Small intestine (tissue), 7 donors: ENCODE results near the gene CAMK2D. TPM values are rescaled to one million over a fixed set of nuclear protein-coding genes. Genes with fewer than 3 reads are reported as not detected.
A peak's percentile ranks its signal among the peaks of the same experiment; 100 is the strongest.

ENCODE experiments used
- DNase-seq, 2 donors: peaks; one replicate each; pipeline versions ENCODE4 v3.0.0 to v3.0.0-alpha.2; 2013
- FAIRE-seq: peaks from 2 replicates; lab custom pipeline; 2012; peaks lifted over from hg19 to GRCh38; lab: Jason Lieb, UNC
- H3K27ac ChIP-seq, 3 donors: one replicate each; pipeline ENCODE4 v1.5.1; 2013; ENCODE audit warnings: low read length in 2 of 3, mild to moderate bottlenecking in 2 of 3, control low read depth in 1 of 3, inconsistent platforms in 1 of 3, low read depth in 1 of 3, moderate library complexity in 1 of 3
- H3K27me3 ChIP-seq, 3 donors: one replicate each; pipeline ENCODE4 v1.6.1; 2013; ENCODE audit warnings: low read length in 3 of 3, inconsistent platforms in 1 of 3; ENCODE audit not compliant: control insufficient read depth in 3 of 3, insufficient read depth in 3 of 3
- H3K36me3 ChIP-seq, 3 donors: one replicate each; pipeline ENCODE4 v1.6.1; 2013; ENCODE audit warnings: low read length in 3 of 3, inconsistent platforms in 1 of 3, low read depth in 1 of 3, mild to moderate bottlenecking in 1 of 3, moderate library complexity in 1 of 3; ENCODE audit not compliant: control insufficient read depth in 3 of 3, insufficient read depth in 2 of 3
- H3K4me1 ChIP-seq, 3 donors: one replicate each; pipeline ENCODE4 v1.6.1; 2013; ENCODE audit warnings: low read length in 2 of 3, inconsistent platforms in 1 of 3, low read depth in 1 of 3, mild to moderate bottlenecking in 1 of 3, moderate library complexity in 1 of 3; ENCODE audit not compliant: control insufficient read depth in 3 of 3, insufficient read depth in 2 of 3
- H3K4me3 ChIP-seq, 3 donors: one replicate each; pipeline ENCODE4 v1.5.1; 2013; ENCODE audit warnings: low read length in 3 of 3, control low read depth in 1 of 3, inconsistent platforms in 1 of 3, low read depth in 1 of 3, mild to moderate bottlenecking in 1 of 3, moderate library complexity in 1 of 3
- H3K9me3 ChIP-seq, 2 donors: one replicate each; pipeline ENCODE4 v1.6.1; 2013; ENCODE audit warnings: low read depth in 1 of 2, low read length in 1 of 2; ENCODE audit not compliant: control insufficient read depth in 2 of 2, insufficient read depth in 1 of 2
- WGBS, 3 donors: extraction: QIAGEN DNeasy Blood & Tissue Kit; methylation state at CpG; one replicate each; pipeline ENCODE4 v1.1.7; 2013; 5-methylcytosine and 5-hydroxymethylcytosine counted together
- polyA plus RNA-seq, 4 donors: library from polyadenylated mRNA; stranded (reverse) in 3 of 4; unstranded in 1 of 4; fragments of 200-250 nt in 3 of 4; fragments of 120-200 nt in 1 of 4; gene quantifications; one replicate each; pipeline versions ENCODE4 v1.2.1 to v1.2.3, GENCODE V29; 2013
- donor health status: healthy with polysubstance abuse.
- donor health status: control.
- donor health status: control.
- donor health status: Bipolar disorder and iron deficiency.
- donor health status: healthy.

The CAMK2D gene
- polyA plus RNA-seq, 4 donors = 21.1 to 81.1 (median 24.0) TPM

GRCh38 chr4:113616443-113616842, 145.1 kb downstream of the CAMK2D start:
- peaks cover 0 to 1% (median 0%) of the 10 kb centered on the region in 3 donors for H3K4me1 ChIP-seq
- no peaks in the 10 kb centered on the region for H3K27me3 ChIP-seq
- FAIRE-seq (peak; percentile 92), DNase-seq (peak in 1 of 2 donors; percentile 22)
- H3K27ac ChIP-seq = no peak overlapping the region
- H3K4me3 ChIP-seq = no peak overlapping the region
- H3K9me3 ChIP-seq = no peaks in the 10 kb centered on the region
- peaks cover 0 to 3% (median 0%) of the 10 kb centered on the region in 3 donors for H3K36me3 ChIP-seq
- 41 to 69% (median 67%) methylated on average over 1 of the region's 1 CpG for WGBS, 3 donors

DNA sequence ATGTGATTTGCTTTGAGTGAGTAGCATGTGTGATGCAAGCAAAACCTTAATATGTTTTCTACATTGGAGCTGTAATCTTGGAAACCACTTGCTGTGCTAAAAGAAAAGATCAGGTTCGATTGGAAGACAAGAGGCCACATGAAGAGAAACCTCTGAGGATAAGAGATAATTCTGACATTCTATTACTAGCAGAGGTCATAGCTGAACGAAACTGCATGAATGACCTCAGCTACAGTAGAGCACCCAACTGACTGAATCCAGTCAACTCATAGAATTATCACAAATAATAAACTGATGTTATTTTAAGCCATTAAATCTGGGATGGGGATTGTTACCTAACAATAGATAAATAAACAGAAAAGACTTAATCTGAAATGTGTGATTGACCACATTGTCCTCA, 147.1 kb downstream of the CAMK2D start:
- no peaks in the 10 kb centered on the region for H3K27me3 ChIP-seq
- H3K4me1 ChIP-seq = peaks cover 0 to 1% (median 0%) of the 10 kb centered on the region in 3 donors
- peaks cover 0 to 4% (median 2%) of the 10 kb centered on the region in 3 donors for H3K36me3 ChIP-seq
- FAIRE-seq = no peak
- WGBS, 3 donors = 84 to 87% (median 86%) methylated on average over 2 of the region's 2 CpGs
- H3K27ac ChIP-seq = no peak overlapping the region
- H3K4me3 ChIP-seq = no peak overlapping the region
- no peaks in the 10 kb centered on the region for H3K9me3 ChIP-seq
- no peak for DNase-seq

- Histone ChIP-seq H3K4me1 (peaks cover 0 to 1% (median 0%) of the 10 kb centered on the region in 3 donors), H3K27me3 (no peaks in the 10 kb centered on the region), H3K27ac (no peak overlapping the region), H3K36me3 (peaks cover 0 to 4% (median 2%) of the 10 kb centered on the region in 3 donors), H3K9me3 (no peaks in the 10 kb centered on the region), H3K4me3 (no peak overlapping the region)
- FAIRE-seq (no peak), DNase-seq (no peak)
- WGBS, 3 donors = 98 to 100% (median 99%) methylated on average over 4 of the region's 4 CpGs
Observed at GRCh38 chr4:113613503-113613902, 148.0 kb downstream of the CAMK2D start.

GRCh38 chr4:113610537-113610936, 151.0 kb downstream of the CAMK2D start:
- no peak for DNase-seq
- H3K27me3 ChIP-seq = no peaks in the 10 kb centered on the region
- 82 to 89% (median 85%) methylated on average over 3 of the region's 3 CpGs for WGBS, 3 donors
- no peak overlapping the region for H3K27ac ChIP-seq
- peaks cover 0 to 1% (median 0%) of the 10 kb centered on the region in 3 donors for H3K4me1 ChIP-seq
- no peak for FAIRE-seq
- no peaks in the 10 kb centered on the region for H3K9me3 ChIP-seq
- no peak overlapping the region for H3K4me3 ChIP-seq
- peaks cover 0 to 7% (median 2%) of the 10 kb centered on the region in 3 donors for H3K36me3 ChIP-seq

- H3K4me1 ChIP-seq = no peaks in the 10 kb centered on the region
- H3K36me3 ChIP-seq = peaks cover 0 to 7% (median 2%) of the 10 kb centered on the region in 3 donors
- no peaks in the 10 kb centered on the region for H3K9me3 ChIP-seq
- 67 to 91% (median 84%) methylated on average over 1 of the region's 1 CpG for WGBS, 3 donors
- H3K4me3 ChIP-seq = no peak overlapping the region
- FAIRE-seq (no peak), DNase-seq (no peak)
- no peak overlapping the region for H3K27ac ChIP-seq
- H3K27me3 ChIP-seq = no peaks in the 10 kb centered on the region
Observed at GRCh38 chr4:113607998-113608397, 153.5 kb downstream of the CAMK2D start.

- Histone ChIP-seq H3K27me3 (no peaks in the 10 kb centered on the region), H3K4me1 (peaks cover 0 to 2% (median 0%) of the 10 kb centered on the region in 3 donors), H3K9me3 (no peaks in the 10 kb centered on the region), H3K27ac (no peak overlapping the region), H3K36me3 (peaks cover 0 to 7% (median 2%) of the 10 kb centered on the region in 3 donors), H3K4me3 (no peak overlapping the region)
- DNase-seq = no peak
- 96 to 97% (median 96%) methylated on average over 9 of the region's 9 CpGs for WGBS, 3 donors
- FAIRE-seq = no peak
Observed at GRCh38 chr4:113607147-113607720, 154.3 kb downstream of the CAMK2D start.

GRCh38 chr4:113604955-113605354, 156.6 kb downstream of the CAMK2D start:
- DNase-seq (no peak), FAIRE-seq (no peak)
- Histone ChIP-seq H3K27me3 (no peaks in the 10 kb centered on the region), H3K9me3 (no peaks in the 10 kb centered on the region), H3K27ac (no peak overlapping the region), H3K4me3 (no peak overlapping the region), H3K4me1 (peaks cover 0 to 5% (median 0%) of the 10 kb centered on the region in 3 donors), H3K36me3 (peaks cover under 1 to 8% (median 2%) of the 10 kb centered on the region in 3 donors)
- WGBS, 3 donors = 81 to 88% (median 85%) methylated on average over 2 of the region's 2 CpGs

DNA sequence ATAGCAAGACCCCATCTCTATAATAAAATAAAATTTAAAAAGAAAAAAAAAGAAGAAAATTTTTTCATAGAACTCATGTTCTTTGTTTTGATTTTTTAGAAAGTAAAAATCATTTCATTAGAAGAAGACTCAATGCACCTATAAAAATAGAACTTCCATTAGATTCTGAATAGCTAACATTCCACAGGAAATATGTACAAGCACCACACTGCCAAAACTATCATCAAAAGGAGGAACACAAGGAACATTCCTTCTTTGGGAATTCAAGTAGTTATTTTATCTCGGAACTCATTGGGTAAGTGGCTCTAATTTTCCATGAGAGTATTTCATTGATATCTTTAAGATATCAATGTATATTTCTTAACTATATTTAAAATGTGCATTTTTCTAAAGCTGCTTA, 157.6 kb downstream of the CAMK2D start:
- FAIRE-seq = no peak

More for the DNA sequence above, 157.6 kb downstream of the CAMK2D start:
- Histone ChIP-seq H3K27me3 (no peaks in the 10 kb centered on the region), H3K4me3 (no peak overlapping the region), H3K4me1 (peaks cover 0 to 5% (median 0%) of the 10 kb centered on the region in 3 donors), H3K36me3 (peaks cover 1 to 8% (median 2%) of the 10 kb centered on the region in 3 donors), H3K27ac (no peak overlapping the region), H3K9me3 (no peaks in the 10 kb centered on the region)
- WGBS, 3 donors = 81 to 93% (median 84%) methylated on average over 1 of the region's 1 CpG
- no peak for DNase-seq
